EH (cell line): Measurements from ENCODE around the gene KCTD14.
"Not testable (repeated sequence)": the region's sequence is repeated elsewhere in the genome, so short reads cannot be mapped to it uniquely, and the experiment has no call there.

Experiments
- DNase-seq: peaks from one replicate; pipeline ENCODE4 v3.0.0-alpha.2; 2015; ENCODE audit warnings: low read depth

KCTD14 gene

DNA sequence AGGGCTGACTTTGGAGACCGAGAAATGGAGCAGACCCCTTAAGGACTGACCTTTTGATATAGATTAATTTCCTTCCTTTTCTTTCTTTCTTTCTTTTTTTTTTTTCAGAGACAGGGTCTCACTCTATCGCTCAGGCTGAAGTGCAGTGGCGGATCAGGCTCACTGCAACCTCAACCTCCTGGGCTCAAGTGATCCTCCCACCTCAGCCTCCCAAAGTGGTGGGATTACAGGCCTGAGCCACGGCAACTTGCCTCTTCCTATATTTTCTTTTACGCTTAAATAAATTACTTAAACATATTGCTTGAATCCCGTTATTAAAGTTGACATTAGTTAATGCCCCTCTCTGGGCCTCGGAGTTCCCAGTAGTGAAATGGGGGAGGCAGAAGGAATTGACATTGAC is 350 bp upstream of the KCTD14 start:
- DNase-seq = no peak

DNA sequence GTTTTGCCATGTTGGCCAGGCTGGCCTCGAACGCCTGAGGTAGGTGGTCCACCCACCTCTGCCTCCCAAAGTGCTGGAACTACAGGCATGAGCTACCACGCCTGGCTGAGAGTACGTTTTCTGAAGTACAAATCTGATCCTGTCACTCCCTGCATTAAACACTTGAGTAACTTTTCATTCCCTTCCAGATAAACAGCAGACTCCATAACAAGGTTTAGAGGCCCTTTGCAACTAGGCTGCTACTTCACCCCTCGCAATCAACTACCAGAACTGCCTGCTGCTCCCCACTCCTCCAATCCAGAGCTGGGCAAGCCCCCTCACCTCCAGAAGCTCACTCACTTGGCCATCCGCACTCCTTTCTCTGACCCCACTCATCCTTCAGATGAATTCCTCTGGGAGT is 1.5 kb downstream of the KCTD14 start:
- no peak for DNase-seq

DNA sequence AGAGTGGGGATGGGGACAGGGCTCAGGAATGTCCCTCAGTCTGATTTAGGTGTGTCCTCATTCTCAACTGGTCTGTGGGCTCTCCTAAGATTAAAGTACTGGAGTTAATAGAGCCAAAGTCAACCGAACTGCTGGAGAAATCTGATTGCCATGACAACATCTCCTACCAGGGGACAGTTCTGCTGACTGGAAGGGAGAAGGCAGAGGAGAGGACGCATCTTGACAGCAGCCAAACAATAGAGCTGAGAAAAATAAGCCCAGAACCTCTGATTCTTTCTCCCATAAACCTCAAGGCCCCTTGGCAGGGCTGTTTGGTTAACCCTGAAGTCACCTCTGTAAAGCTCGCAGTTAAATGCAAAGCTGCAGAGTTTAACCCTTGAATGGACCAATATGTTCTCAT is 2.8 kb downstream of the KCTD14 start:
- peak; percentile 6 for DNase-seq

- no peak for DNase-seq
Observed at GRCh38 chr11:78019808-78020207, 3.3 kb downstream of the KCTD14 start.

DNA sequence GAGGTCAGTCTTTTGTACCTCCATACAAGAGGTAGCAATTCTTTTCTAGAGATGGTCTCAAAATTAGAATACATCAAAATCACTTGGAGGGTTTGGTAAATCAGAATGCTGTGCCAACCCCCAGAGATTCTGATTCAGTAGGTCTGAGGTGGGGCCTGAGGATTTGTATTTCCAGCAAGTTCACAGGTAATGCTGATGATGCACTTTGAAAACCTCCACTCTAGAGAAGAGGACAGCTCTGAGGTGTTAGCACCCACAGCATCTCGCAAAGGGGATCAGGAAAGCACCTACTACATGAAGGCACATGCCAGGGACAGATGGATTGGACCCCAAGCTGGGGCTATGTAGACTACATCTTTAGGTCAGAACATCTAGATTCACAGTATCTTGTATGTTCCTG is 7.2 kb downstream of the KCTD14 start:
- no peak for DNase-seq

- not testable (repeated sequence) for DNase-seq
Observed at GRCh38 chr11:78014937-78015520, 8.0 kb downstream of the KCTD14 start.

GRCh38 chr11:78011301-78011700 is 11.8 kb downstream of the KCTD14 start:
- no peak for DNase-seq

DNA sequence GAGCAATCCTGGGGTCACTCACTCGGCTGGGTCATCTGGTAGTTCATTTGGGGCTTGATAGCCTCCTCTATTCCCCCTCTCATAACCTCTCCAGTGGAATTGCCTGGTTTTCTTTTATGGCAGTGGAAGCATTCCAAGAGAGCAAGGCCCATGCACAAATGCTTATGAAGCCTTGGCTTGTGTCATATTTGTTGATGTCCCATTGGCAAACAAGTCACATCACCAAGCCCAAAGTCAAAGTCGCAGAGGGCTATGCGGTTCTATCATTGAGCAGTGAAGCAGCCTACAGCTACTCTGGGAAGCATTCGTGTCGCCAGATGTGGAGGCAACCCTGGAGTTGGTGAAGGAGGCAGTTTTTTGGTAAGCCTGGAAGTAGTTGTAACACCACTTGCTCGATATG is 12.3 kb downstream of the KCTD14 start:
- no peak for DNase-seq

GRCh38 chr11:78010304-78010703 is 12.8 kb downstream of the KCTD14 start:
- no peak for DNase-seq

GRCh38 chr11:78009062-78009461 is 14.0 kb downstream of the KCTD14 start:
- no peak for DNase-seq

DNA sequence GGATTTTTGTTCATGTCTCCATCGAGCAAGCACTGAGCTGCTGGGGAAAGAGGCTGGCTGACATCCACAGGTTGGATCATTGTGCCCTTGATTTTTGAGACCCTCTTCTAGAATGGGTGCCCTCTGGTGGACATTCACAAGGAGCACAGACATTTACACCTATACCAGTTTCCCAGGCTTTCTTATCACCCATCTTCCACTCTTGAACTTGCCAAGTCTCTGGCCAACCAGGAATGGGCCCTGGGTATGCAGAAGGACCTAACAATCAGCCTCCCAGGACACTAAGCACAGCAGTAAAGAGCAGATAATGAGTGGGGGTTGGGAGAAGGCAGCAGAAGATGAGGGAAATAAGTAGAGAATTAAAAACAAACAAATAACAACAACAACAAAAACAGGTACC is 22.9 kb downstream of the KCTD14 start:
- peak; percentile 78 for DNase-seq

GRCh38 chr11:77999446-78000030 is 23.5 kb downstream of the KCTD14 start:
- DNase-seq = no peak

DNA sequence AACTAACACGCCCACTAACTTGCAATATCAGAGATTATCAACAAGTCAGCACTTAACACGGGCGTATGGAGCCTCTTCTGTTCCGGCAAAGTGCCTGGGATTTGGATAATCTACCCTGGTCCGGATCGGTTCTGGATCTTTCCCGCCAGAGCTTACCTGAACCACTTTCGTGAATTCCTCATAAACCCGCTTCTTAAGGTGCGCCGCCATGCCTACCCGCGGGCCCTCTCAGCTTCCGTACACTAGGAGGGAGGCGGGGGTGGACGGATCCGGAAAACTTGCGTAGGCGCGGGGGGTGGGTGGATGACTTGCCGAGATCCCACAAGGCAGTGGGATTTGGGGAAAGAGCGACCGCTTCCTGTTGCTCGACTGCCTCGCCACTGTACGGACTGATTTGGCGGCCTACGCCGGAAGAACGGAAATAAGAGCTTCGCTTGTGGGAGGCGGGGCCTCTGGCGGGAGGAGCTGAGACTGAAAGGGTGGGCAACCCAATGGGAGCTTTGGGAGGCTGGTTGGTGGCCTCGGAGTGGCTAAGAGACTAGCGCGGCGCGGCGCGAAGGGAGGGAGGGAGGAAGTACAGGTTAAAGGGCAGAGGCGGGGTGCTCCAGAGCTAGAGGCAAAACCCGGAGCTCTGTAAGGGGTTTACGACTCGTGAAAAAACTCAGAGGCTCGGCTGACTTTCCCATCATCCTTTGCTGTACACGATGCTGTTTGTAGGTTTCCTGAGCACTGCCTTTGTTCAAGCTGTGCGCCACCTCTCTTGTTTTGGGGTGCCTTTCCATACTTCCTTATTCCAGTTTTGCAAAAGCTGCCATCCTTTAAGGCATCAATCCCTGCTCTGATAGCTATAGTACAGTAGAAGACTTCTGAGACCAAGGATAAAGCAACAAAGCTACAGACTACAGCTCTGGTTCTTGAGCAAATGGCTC is 28.4 kb downstream of the KCTD14 start, which contains the start of gene INTS4:
Gene INTS4, minus strand, starts transcription at position 235 of the 929 bp plus-strand sequence. Its CDS starts 25 bp downstream, at position 210.
- DNase-seq = peak; percentile 100

DNA sequence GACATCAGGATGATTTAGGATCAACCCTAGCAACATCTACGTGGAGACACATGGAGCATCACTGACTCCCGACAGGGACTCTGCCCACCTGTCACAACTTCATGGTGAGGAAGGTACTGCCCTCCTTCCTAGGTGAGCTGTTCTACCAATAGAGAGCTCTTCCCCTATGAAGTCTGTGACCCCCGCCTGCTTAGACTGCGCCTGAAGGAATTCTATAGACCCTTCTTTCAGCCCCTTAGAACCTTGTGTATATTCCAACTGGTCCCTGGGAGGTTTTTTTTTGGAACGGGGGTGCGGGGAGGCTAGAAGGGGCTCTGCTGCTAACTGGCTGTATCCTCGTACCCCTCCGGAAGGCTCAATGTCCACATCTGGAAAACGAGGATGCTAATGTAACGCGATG is 29.2 kb downstream of the KCTD14 start:
- no peak for DNase-seq

DNA sequence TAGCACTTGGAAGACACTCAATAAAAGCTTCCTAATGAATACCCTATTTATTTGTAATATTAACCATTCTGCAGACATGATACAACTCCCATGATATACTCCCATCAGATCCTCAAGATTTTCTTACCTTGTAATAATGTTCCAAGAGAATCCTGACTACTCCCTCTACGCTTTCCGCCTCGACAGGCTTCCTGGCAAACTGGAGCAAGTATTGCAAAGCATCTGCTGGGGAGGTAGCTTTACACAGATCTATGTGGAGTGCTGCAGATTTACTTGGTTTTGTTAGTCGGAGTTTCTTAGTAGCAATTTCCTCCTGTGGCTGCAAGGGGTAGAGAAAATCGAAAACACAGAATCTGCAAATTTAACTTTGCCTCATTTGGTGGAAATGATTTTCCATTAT is 32.1 kb downstream of the KCTD14 start:
- no peak for DNase-seq

GRCh38 chr11:77986456-77986855 is 36.6 kb downstream of the KCTD14 start:
- not testable (repeated sequence) for DNase-seq

GRCh38 chr11:77981346-77981947 is 41.6 kb downstream of the KCTD14 start:
- DNase-seq = no peak

DNA sequence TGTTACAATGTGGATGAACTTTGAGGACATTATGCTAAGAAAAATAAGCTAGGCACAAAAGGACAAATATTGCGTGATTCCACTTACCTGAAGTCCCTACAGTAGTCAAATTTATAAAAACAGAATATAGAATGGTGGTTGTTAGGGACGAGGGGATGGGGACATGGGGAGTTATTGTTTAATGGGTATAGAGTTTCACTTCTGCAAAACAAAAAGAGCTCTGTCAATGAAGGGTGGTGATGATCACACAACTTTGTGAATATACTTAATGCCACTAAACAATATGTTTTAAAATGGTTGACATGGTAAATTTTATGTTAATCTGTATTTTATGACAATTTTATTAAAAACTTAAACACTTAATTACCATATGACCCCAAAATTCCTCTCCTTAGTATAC is 54.7 kb downstream of the KCTD14 start:
- DNase-seq = no peak

GRCh38 chr11:77967753-77968152 is 55.3 kb downstream of the KCTD14 start:
- DNase-seq = no peak

GRCh38 chr11:77967121-77967520 is 56.0 kb downstream of the KCTD14 start:
- DNase-seq = no peak

GRCh38 chr11:77966338-77966737 is 56.7 kb downstream of the KCTD14 start:
- no peak for DNase-seq
